Measurements from ENCODE around the gene NRG3. TPM values are rescaled to one million over a fixed set of nuclear protein-coding genes. Genes with fewer than 3 reads are reported as not detected.

The NRG3 gene
- total RNA-seq, 1 experiment from 2014 or later = not detected

GRCh38 chr10:81886939-81887338 is 11.9 kb downstream of the NRG3 start (continued):
- TF ChIP-seq TCF7L2 (IDR thresholded peaks at IDR 0.05; ENCODE audit: borderline replicate concordance, extremely low read depth, insufficient read depth, insufficient read length) (no peak), SRF (IDR thresholded peaks at IDR 0.05; ENCODE audit: low read depth) (no peak), CEBPB (IDR thresholded peaks at IDR 0.05; ENCODE audit: low read depth) (no peak)

GRCh38 chr10:81889181-81889769 is 14.3 kb downstream of the NRG3 start:
- H3K27ac ChIP-seq (ENCODE audit: low read depth, low read length) = no peak overlapping the region

GRCh38 chr10:81894616-81895015 is 19.6 kb downstream of the NRG3 start:
- Histone ChIP-seq H4K20me1 (ENCODE audit: insufficient read depth) (no peaks in the 10 kb centered on the region), H3K9me3 (ENCODE audit: control insufficient read depth in 1 of 2, insufficient read depth in 1 of 2, low read depth in 1 of 2, low read length in 2 of 2) (peaks cover 0 to 18% of the 10 kb centered on the region in 2 experiments; a peak in 2 of 4 replicates), H3K9ac (ENCODE audit: low read length) (no peak overlapping the region), H3K4me2 (ENCODE audit: low read length) (no peak overlapping the region), H3K4me1 (ENCODE audit: control insufficient read depth in 1 of 2, insufficient read depth in 2 of 2, low read length in 2 of 2) (no peaks in the 10 kb centered on the region), H3K27me3 (ENCODE audit: insufficient read depth, low read length) (no peaks in the 10 kb centered on the region), H3K79me2 (ENCODE audit: insufficient read depth, low read length) (no peaks in the 10 kb centered on the region), H3K4me3 (replicated peaks in 1 of 2; ENCODE audit: low read depth in 1 of 2, low read length in 2 of 2) (no peak overlapping the region), H3K9me2 (ENCODE audit: insufficient read depth) (no peaks in the 10 kb centered on the region), H3K27ac (ENCODE audit: low read depth, low read length) (no peak overlapping the region), H3K36me3 (ENCODE audit: control insufficient read depth in 1 of 2, insufficient read depth in 2 of 2, low read length in 2 of 2) (no peaks in the 10 kb centered on the region), H2AFZ (ENCODE audit: low read depth, low read length, poor library complexity, severe bottlenecking) (no peak overlapping the region)
- ChIA-PET POLR2A (no interaction called here), CTCF (no interaction called here), RAD21 (ENCODE audit: low non-redundant PET in 1 of 2, low total read pairs in 2 of 2, uncharacterized antibody in 2 of 2, unreplicated experiment in 2 of 2) (no interaction called here)
- TF ChIP-seq SIN3A (IDR thresholded peaks at IDR 0.05; ENCODE audit: low read depth) (no peak), JUND (IDR thresholded peaks at IDR 0.05) (no peak), SP1 (IDR thresholded peaks at IDR 0.05; ENCODE audit: low read depth) (no peak), EZH2 (IDR thresholded peaks at IDR 0.05) (no peak), FOSL1 (IDR thresholded peaks at IDR 0.05; ENCODE audit: low read depth) (no peak), CBX3 (IDR thresholded peaks at IDR 0.05; ENCODE audit: low read depth) (no peak), EZH2phosphoT487 (IDR thresholded peaks at IDR 0.05; ENCODE audit: borderline replicate concordance) (no peak), POLR2A (IDR thresholded peaks at IDR 0.05; ENCODE audit: borderline replicate concordance, extremely low read depth, insufficient read depth, insufficient read length) (no peak), CTCF (IDR thresholded peaks at IDR 0.05 in 2 of 3, conservative IDR thresholded peaks at IDR 0.05 in 1 of 3; ENCODE audit: borderline replicate concordance in 1 of 3, insufficient read depth in 1 of 3, low read depth in 2 of 3, low read length in 2 of 3) (no peak)
- ATAC-seq (no peak), DNase-seq (ENCODE audit: low read depth, low spot score) (no peak)
- intact Hi-C loops (cut with micrococcal nuclease) = no loop called here
- BruUV-seq (replicated peaks) = no TSS peak

More at GRCh38 chr10:81889181-81889769, 14.3 kb downstream of the NRG3 start:
- Histone ChIP-seq H3K79me2 (ENCODE audit: insufficient read depth, low read length) (no peaks in the 10 kb centered on the region), H3K4me1 (ENCODE audit: control insufficient read depth in 1 of 2, insufficient read depth in 2 of 2, low read length in 2 of 2) (no peaks in the 10 kb centered on the region), H4K20me1 (ENCODE audit: insufficient read depth) (no peaks in the 10 kb centered on the region), H3K4me3 (replicated peaks in 1 of 2; ENCODE audit: low read depth in 1 of 2, low read length in 2 of 2) (no peak overlapping the region), H3K4me2 (ENCODE audit: low read length) (no peak overlapping the region), H3K9me3 (ENCODE audit: control insufficient read depth in 1 of 2, insufficient read depth in 1 of 2, low read depth in 1 of 2, low read length in 2 of 2) (peaks cover 5 to 16% of the 10 kb centered on the region in 2 experiments; a peak in 2 of 4 replicates), H3K9me2 (ENCODE audit: insufficient read depth) (no peaks in the 10 kb centered on the region), H3K27me3 (ENCODE audit: insufficient read depth, low read length) (no peaks in the 10 kb centered on the region), H3K36me3 (ENCODE audit: control insufficient read depth in 1 of 2, insufficient read depth in 2 of 2, low read length in 2 of 2) (no peaks in the 10 kb centered on the region), H2AFZ (ENCODE audit: low read depth, low read length, poor library complexity, severe bottlenecking) (no peak overlapping the region), H3K9ac (ENCODE audit: low read length) (no peak overlapping the region)
- ChIA-PET POLR2A (no interaction called here), CTCF (no interaction called here), RAD21 (ENCODE audit: low non-redundant PET in 1 of 2, low total read pairs in 2 of 2, uncharacterized antibody in 2 of 2, unreplicated experiment in 2 of 2) (no interaction called here)
- no peak for TF ChIP-seq RAD21 (IDR thresholded peaks at IDR 0.05; ENCODE audit: low read depth)
- DNase-seq (ENCODE audit: low read depth, low spot score) (no peak), ATAC-seq (no peak)
- intact Hi-C loops (cut with micrococcal nuclease) = no loop called here
- no TSS peak for BruUV-seq (replicated peaks)
